Hepatic stellate cell (primary cell): Measurements from ENCODE around the gene ATP1A1.

ENCODE experiments used
- DNase-seq: peaks from one replicate; pipeline ENCODE4 v3.0.0; 2011; ENCODE audit warnings: low spot score

The ATP1A1 gene

DNA sequence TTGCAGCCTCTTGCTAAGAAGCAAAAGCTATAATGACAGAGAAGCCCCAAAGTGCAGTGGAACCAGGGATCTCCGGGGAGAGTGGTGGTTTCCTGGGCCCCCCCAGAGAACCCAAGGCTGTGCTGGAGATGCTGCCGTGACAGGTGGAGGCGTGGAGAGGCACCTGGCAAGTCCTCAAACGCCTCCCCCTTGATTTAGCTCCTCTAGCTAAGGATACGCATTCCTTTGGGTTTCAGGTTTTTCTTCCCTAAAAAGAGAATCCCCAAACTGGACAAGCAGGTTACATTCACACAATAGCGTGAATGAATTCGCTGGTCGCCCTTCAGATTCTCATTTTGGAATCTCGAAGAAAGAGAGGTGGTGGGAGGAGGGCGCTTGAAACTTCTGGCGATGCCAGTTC lies 853 bp upstream of the ATP1A1 start:
- DNase-seq = no peak

DNA sequence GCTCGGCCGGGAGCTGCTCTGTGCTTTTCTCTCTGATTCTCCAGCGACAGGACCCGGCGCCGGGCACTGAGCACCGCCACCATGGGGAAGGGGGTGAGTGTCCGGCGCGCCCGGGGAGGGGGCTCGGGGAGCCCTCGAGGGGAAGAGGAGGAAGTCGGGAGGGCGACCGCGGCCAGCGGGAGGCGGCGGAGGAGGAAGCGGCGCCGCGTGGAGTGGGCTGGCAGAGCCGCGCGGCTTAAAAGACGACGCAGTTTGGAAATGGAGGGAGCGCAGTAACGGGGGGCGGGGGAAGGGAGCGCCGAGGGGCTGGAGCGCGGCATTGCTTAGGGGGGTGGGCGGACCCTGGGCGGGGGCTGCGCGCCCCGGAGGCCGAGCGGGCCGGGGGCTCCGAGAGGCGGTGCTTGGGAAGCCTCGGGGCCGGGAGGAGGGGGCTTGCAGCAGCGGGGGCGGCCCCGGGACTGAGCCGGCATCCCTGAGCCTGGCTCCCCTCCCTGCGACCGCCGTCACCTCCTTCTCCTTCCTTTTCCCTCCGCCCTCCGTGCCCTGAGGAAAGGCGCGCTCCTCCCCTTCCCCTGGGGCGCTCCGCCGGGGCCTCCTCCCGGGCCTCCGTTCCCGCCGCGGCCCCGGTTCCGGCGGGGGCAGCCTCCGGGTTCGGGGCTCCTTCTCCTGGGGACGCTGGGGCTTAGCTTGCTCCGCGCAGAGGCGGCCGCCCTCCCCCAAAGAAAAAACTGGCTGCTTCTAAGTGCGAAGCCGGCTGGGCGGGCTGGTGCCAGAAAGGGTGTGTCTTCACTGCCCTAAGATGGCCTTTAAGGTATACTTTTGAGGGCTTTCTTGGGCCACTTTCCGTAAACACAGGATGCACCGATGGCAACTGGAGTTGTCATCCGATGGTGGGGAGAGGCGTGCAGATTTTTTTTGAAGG lies 648 bp downstream of the ATP1A1 start:
- DNase-seq = peak; percentile 48

DNA sequence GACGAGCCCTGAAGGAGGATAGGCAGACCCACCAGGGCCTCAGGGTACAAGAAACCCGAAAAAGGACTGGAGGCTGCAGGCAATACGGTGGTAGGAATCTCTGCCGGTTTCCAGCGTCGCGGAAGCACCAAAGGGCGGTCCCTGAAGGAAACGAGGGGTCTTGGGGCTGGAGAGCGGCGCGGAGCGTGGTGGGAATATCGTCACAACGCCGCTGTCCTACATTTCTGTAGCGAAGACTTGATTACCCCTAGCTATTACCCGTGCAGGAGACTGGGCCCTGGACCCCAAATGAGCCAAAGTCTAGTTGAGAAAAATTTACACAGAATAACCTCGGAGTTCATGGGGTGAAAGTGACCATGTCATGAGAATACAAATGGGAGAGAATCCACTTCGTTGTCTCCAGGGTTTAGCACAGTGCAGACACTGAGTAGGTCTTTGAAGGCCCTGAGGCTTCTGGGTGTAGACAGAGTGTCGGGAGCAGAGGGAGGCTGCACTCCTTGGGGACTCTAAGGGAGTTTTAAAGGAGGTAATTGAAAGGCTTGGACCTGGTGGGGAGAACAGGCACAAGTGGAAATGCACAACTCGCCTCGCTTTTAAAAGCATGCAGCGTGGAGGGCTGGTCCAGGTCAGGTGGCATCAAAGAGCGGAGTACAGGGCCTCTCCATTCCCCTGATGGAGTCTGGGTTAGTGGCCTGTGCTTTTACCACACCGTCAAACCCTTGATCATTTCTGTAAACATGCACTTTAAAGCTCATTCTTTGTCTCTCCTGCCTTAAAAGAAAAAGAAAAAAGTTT lies 1.5 kb downstream of the ATP1A1 start:
- DNase-seq = no peak

DNA sequence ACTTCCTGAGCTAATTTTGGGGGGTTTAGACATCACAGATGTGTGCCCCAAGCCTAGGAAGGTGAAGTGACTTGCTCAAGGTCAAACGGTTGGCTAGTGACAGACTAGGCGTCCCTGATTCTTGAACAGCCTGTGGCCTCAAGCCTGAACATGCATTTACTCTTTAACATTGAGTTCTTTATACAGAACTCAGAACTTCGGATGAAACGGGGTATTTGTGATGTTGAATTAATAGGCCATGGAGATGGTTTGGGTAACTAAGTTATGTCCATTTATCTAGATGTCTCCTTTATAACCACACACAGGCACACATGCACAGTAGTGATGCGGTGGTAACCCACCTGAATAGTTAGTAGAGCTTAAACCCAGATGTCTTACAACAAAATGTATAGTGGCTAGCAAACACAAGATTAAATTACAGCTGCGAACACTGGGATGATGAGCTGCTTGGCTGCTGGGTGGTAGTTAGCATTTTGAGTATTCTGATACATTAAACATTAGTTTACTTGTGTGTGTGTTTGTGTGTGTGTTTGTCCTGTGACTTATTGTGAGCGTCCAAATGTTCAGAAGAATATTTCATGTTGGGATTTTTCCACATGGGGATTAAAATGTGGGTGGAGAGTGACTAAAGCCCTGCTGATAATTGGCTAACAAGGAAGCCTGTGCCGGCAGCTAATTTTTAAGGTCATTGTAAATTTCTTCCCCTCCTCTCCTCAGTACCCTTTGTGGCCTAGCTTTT lies 2.3 kb downstream of the ATP1A1 start:
- no peak for DNase-seq

DNA sequence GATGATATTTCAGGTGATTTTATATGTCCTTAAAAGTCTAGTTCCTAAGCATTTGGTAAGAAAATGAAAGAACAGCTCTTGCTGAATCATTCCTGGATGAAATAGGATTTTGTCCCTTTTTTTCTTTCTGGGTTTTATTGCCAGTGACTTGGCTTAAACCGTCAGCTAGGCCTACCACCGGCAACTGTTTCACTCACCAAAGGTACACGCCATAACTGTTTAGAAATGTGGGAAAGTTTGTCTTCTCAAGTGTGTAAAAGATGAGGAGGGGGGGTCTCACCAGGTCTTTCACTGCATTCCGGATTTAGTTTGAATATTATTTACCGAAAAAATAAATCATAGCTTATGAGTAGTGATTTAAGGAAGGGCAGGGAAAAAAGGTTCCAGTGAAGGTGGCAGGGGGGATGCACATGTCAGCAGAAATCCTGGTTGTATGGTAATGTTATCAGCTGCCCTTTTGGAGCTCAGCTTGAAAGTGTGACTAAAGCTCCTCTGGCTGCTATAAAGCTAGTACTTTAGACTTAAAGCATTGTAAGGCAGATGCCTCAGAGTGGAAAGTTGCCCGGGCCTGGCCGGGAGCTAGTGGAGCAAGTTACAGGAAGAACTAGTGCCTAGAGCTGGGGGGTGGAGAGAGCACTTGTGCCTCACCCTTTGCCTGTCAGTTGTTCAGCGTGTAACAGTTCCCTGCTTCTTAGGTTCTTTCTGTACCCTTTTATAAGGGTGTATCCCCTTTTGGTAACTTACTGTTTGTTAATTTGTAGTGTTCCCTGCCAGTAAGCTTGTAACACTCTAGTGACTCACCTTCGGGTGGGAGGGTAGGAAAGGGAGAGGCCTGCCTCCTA lies 3.1 kb downstream of the ATP1A1 start:
- no peak for DNase-seq

DNA sequence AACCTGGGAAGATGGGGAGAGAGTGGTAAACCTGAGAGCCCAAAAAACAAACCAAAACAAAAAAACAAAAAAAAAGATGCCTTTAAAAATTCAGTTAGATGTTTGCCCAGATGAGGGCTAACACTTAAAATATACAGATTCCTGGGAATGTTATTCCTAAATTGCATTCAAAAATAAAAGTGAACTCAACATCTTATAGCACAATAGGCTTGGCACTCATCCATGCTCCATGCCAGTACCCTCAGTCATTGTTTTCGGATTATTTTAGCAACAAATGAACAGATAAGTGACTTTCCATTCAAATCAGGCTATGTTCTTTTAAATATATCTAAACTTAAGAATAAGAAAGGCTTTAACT lies 3.7 kb downstream of the ATP1A1 start:
- DNase-seq = no peak

DNA sequence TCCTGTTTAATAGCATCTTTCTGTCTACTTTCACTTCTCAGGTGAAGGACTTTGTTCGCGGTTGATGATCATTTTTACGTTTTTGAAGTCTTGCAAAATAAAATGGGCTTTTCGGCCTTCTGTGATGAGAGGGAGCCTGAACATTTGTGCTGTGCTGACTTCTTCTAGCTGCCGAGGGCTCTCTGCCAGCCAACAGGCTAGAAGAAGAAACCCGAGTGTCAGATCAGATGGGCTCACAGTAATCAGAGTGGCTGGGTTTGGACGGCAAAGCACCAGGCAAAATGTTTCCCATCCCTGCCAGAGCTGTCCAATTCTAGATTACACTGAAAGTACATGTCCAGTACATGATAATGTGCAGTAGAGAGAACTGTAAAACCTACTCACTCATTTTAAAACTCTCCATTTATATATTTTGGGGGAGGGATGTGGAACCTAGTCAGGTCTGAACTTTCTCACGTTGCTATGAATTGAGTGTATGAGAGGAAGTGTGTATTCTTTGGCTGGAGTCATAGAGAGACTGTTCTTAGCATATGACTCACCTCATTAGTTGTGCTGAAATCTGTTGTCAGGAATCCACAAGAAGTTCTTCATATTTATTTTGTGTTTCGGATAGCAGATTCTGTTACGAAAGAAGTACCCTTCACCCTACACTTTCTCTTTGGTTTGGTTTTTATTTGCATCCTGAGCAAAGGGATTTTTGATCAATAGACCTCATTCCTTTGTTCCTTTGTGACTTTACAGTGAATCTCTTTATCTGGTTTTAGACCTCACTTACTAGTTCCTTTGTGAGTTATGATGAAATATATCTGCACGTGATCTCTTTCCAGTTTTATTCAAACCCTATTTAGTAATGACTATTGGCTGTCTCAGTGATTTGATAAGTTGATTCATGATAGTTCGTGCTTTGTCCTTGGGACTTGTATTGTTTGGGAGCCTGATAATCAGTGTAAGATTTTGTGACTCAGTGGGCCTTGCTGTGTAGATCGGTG lies 4.8 kb downstream of the ATP1A1 start:
- DNase-seq = peak; percentile 62

DNA sequence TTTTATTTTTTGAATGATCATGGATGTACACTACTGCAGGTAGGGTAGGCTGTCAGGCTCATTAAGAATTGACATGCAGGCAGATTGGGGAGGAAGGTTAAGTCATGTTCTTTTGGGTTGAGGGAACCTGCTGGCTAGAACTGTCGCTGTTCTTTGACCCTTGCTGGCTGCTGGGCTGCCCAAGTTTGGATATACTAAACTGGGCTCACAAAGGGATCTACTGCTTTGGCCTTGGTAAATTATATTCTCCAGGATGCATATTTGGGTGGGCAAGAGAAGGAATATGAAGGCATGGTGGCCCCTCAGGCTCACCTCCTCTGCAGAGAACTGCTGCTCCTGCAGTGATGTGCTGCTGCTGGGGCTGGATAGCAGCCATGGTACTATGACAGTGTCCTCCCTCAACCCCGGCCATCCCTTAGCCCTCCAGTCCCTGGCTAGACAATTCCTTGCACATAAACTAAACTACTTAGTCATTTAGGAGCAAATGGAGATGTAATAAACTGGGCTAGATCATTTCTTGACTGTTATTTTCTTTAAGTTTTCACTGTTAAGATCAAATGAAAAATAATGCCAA lies 6.1 kb downstream of the ATP1A1 start:
- DNase-seq = no peak

DNA sequence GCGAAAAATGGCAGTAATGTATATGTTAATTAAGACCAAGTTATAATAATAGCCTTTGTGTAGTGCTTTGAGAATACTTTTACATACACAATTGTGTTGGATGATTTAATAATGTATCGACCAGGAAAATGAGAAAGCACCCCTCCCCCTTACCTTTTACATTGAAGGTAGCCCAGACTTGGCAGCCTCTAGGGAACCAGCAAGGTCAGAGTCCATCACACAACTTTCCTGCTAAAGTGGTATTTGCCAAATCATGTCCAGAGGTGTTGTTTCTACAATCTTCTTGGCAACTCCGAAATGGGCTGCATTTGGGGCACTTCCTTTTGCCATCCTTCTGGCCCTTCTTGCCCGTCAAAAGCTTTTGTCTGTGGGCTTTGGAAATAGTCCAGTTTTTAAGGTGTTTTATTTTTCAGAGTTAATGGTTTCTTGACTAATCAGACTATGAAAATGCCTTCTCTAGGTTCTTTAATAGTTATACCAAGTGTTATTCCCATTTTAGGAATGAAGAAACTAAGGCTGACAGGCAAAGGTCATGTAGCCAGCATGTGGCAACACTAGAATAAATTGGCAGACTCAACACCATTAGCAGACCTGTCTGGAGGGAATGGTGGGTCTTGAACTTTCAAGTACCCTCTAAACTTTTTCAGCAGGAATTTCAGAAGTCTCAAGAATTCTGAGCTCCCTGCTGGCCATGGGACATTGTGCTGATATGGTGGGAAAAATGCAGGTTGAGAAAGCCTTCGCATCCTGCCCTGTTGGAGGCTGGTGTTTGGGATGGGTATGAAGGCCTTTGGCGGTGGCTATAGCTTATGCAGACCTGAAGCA lies 6.8 kb downstream of the ATP1A1 start:
- no peak for DNase-seq

DNA sequence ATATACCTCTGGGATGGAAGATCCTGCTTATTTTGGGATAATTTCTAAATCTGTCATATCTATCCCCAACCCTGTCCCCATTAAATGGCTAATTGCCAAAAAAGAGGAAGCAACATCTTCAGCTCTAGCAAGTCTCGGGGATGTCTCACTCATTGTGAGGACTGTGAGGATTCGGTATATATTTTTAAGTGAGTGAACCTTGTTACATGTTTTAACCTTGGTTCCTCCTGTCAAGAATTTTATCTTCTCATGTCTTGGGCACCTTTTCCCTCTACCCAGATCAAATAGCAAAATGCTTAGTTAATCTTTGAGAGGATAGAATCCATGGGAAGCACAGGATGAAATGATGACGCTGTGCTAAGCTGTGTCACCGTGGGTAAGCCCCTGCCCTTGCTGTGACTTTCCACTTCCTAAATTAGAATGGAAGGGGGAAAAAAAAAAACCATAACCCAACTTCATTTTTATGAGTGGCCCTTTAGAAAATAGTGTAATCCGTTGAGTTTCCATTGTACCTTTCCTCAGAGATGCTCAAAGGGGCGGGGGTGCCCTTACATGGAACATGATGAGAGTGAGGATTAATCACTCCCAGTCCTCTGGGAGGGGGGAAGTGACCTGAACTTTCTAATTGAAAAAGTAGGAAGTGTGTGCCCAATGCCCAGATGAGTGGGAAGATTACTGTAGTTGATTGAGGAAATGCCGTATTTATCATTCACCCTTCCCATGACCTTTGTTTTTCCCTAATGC lies 7.6 kb downstream of the ATP1A1 start:
- DNase-seq = no peak

DNA sequence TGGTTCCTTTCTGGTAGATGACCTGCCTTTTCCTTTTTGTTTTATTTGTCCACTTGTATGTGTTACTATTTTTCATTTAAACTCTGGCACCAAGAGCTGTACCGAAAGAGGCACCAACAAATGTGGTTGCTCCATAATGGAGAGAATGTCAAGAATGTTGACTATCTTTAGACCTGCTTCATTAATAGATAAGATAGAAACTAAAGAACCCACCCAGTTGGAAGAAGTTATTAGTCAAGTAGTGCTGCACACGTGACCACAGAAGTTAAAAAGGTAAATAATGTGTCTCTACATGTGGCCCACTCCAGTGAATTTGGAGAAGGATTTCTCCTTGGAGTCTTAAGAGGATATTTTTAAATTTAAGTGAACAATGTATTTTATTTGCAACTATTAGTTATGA lies 9.3 kb downstream of the ATP1A1 start:
- DNase-seq = no peak

DNA sequence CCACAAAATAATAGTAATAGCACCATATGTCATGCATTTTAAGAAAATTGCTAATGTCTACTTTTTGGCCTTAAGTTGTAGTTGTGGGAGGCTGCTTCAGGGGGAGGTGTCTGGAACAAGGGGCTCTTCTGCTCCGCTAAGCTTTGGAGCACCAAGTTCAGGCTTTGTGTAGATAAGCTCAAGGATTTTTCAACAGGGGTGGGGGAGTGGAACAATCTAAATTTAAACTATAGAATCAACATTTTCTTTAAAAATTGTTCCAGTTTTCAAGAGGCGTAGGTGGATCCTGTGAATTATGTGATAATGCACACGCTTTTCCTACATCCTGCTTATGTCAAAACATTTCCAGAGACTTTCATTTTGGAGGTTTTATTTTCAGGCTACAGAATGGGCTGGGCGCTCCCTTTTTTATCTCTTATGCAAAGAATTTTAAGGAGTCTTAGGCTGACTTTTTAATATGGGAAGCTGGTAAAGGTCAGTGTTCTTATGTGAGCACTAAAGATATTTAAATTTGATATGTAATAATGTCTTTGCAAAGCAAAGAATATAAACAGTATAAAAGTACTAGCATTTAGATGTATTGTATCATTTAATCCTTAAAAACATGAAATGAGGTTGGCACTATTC lies 9.9 kb downstream of the ATP1A1 start:
- no peak for DNase-seq

DNA sequence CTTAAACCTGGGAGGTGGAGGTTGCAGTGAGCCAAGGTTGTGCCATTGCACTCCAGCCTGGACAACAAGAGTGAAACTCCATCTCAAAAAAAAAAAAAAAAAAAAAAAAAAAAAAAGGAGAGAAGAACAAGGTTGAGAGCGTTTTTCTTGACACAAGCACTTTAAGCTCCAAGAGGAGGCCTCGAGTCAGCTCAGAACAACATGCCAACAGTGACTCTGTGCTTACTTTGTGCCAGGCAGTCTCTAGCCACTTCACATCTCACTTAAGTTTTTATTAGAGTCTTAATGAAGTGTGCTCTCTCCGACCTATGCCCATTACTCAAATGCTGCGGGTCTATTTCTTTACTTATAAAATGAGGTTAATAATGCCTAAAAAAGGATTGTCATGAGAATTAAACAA lies 13.0 kb downstream of the ATP1A1 start:
- no peak for DNase-seq

DNA sequence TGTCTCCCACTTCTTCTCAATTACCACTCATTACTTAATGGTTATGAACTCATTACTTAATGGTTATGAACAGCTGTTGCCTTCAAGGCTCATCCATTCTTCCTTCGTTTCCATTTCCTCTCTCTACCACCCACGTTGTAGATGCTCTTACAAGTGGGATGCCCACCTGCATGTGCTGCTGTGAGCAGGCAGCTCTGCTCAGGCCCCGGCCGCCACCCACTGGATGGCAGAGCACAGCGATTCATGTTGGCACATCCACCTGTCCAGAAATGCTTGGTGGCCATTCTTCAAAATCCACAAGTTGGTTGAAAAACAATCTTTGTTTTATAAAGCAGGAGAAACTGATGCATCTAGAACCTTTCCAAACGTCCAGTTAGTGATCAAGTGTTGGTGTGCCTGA lies 14.5 kb downstream of the ATP1A1 start:
- no peak for DNase-seq

DNA sequence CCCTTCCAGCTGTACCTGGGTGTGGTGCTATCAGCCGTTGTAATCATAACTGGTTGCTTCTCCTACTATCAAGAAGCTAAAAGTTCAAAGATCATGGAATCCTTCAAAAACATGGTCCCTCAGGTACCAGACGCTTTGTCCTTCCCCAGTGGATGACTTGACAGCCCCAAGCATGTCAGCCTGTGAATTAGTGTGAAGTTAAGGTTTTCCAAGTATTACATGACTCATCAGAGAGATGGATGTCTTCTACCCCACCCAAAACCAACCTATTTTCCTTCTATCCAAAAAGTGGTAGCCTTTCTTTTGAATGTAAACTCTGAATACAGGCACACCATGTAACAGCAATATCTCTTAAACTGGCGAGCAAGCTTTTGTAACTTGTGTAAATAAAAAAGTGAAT lies 15.1 kb downstream of the ATP1A1 start:
- no peak for DNase-seq

DNA sequence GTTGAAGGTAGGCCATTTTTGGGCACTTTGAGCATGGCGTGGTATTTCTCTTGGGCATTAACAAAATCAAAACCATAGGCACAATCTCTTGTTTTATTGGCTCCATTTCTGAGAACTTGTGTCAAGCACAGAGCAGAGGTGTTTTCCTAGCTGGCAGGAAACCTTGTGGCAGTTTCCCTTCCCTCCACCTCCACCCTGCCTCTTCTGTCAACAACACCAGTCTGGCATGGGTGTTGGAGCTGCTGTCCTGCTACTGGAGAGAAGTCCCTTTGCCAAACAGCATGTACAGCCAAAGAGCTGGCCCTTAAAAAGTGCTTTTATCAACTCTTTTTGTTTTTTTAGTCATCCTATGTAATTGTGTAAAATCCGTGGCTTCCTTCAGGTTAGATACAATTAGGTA lies 16.0 kb downstream of the ATP1A1 start:
- DNase-seq = no peak

DNA sequence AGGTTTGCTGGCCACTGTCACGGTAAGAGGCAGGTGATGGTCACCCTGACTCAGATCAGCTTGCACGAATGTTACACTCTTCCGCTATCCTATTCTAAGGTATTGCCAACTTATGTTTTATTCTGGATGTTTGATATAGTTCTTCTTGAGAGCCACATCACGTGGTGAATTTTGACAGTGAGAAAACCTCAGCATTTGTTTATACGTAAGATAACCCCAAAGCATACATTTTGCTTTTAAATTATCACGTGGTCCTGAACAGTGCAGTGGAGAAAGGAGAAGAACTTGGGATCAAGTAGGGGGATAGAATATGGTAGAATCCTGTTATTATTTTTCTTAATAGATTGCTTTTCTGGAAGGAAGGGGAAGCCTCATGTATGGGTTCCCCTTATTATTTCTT lies 16.6 kb downstream of the ATP1A1 start:
- no peak for DNase-seq

DNA sequence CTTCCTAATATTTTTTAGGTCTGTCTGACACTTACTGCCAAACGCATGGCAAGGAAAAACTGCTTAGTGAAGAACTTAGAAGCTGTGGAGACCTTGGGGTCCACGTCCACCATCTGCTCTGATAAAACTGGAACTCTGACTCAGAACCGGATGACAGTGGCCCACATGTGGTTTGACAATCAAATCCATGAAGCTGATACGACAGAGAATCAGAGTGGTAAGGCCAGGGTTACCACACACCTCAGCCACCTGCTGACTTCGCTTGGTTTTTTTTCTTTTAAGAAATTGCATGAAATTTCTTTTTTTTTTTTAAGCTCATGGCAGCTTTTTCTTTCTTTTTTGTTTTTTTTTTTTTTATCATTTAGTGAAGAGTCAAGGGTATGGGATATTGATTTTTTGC lies 17.2 kb downstream of the ATP1A1 start:
- DNase-seq = no peak
